C4-2B (cell line): ENCODE results near the gene RALGAPA2.

Experiments used
- ZFX ChIP-seq: fragments of 450-650 bp; IDR thresholded peaks from 2 replicates; pipeline ENCODE4 v1.6.1; 2017
- TF ChIP-seq, protein P1 (sequence below): fragments of 450-650 bp; conservative IDR thresholded peaks from 2 replicates; pipeline ENCODE4 v1.5.1; 2017; ENCODE audit warnings: mild to moderate bottlenecking

DNA sequence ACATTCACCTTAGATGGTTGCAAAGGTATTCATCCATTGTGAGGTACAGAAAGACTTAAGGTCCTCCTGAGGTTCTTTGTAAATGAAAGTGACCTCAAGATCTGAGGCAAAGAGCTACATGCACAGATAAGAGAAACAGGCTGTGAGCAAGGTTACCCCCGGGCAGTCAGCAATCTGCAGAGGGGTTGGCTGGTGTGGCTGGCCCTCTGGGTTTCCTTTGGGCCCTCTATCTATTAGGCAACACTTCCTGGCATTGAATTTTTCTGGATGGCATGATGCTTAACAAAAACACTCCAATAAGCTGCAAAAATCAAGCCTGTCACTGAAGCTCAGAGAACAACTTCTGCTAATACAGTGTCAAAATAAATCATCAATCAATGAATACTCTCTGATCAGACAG is 48.9 kb upstream of the RALGAPA2 start:
- TF ChIP-seq, protein P1, sequence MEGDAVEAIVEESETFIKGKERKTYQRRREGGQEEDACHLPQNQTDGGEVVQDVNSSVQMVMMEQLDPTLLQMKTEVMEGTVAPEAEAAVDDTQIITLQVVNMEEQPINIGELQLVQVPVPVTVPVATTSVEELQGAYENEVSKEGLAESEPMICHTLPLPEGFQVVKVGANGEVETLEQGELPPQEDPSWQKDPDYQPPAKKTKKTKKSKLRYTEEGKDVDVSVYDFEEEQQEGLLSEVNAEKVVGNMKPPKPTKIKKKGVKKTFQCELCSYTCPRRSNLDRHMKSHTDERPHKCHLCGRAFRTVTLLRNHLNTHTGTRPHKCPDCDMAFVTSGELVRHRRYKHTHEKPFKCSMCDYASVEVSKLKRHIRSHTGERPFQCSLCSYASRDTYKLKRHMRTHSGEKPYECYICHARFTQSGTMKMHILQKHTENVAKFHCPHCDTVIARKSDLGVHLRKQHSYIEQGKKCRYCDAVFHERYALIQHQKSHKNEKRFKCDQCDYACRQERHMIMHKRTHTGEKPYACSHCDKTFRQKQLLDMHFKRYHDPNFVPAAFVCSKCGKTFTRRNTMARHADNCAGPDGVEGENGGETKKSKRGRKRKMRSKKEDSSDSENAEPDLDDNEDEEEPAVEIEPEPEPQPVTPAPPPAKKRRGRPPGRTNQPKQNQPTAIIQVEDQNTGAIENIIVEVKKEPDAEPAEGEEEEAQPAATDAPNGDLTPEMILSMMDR = no peak
- TF ChIP-seq ZFX = no peak
